ENCODE measurements around the gene VEGFC.

VEGFC gene

GRCh38 chr4:176792326-176793059 lies at the start of gene VEGFC:
TSS of gene VEGFC (minus strand) at chr4:176792922. CDS start at chr4:176792311, 611 bp downstream.
- peak; percentile 84 for DNase-seq

GRCh38 chr4:176841711-176842112 lies 49.0 kb upstream of the VEGFC start:
- no peak for DNase-seq

- DNase-seq, result no peak
Measured at GRCh38 chr4:176840166-176840565, 47.4 kb upstream of the VEGFC start.

- DNase-seq, result no peak
Measured at GRCh38 chr4:176839656-176840055, 46.9 kb upstream of the VEGFC start.

DNA sequence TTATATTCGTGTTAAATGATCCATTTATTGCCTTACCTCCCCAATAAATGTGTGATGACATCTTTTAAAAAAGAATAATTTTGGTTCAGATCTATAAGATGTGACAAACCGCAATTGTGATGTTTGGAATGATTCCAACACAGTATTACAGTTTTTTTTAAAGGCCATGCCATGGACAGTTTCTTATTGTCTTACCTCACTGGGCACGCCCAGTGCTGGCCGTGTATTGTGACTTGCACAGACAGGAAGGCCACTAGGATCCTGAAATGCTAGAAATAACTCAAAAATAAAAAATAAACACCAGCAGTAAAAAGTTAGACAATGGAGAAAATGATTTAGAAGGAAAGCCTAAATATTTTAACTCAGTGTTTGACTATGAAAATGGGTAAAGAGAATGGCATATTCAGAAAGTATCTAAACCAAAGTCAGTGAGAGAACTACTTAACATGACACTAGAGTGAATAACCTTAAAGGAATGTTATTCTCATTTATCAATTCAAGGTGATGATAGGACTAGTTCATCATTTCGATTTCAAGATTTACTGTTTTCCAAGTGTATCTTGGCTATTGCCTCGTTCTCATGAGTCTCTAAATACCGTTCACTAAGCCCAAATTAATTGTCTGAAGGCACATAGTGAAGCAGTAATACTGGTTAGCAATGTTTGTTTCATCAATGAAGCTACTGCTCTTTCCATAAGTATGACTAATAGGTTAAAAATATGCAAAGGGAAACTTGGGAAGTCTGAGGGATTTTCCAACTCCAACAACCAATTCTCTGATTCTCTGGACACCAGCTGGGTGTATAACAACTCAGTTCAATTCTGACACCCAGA lies 46.1 kb upstream of the VEGFC start:
- no peak for DNase-seq

DNA sequence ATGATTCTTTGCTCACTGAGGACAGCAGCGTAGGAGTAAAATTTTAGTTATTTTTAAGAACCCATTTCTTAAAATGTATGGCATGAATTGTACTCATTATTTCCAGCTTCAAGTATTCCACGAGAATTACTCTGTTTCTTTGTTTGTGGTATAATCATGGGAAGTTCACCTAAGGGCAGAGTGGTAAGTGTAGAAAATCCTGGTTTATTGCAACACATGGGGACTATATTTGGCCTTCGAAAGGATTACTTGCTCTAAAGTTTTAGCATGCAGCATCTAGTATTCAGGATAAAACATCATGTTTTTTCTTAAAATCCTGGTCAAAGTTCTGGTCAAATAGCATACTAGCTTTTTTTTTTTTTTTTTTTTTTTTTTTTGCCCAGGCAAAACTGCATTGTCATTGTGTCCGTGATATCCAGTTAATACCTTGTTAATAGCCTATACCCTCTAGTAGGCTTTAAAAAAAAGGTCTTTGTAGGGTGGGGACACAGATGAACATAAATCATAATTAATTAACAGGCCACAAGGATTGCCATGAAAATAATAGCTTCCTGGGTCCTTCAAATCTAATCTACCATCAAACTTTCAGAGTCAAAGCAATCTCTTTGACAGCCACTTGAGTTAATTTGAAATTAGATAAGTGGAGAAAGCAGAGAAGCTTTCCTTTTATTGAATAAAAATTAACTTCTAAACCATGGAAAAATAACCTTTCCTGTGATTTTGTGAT lies 44.6 kb upstream of the VEGFC start:
- DNase-seq, result peak; percentile 43

DNA sequence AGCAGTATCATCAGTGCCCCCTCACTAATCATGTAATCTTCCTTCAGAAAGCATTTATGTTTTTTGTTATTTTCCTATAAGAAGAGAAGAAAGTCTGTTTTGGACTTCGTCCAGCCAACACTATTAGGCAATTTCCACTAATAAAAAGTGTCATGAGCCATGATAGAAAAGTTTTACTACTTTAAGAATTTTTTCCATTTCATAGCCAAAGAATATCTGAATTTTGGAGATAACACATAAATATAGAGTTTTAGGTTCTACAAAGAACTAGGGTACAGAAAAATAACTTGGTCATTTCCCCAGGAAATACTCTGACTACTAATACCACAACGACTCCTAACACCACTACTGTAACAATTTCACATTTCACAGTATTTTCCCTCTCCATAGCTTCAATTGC lies 41.8 kb upstream of the VEGFC start:
- no peak for DNase-seq

- no peak for DNase-seq
Measured at GRCh38 chr4:176833400-176834175, 40.9 kb upstream of the VEGFC start.

DNA sequence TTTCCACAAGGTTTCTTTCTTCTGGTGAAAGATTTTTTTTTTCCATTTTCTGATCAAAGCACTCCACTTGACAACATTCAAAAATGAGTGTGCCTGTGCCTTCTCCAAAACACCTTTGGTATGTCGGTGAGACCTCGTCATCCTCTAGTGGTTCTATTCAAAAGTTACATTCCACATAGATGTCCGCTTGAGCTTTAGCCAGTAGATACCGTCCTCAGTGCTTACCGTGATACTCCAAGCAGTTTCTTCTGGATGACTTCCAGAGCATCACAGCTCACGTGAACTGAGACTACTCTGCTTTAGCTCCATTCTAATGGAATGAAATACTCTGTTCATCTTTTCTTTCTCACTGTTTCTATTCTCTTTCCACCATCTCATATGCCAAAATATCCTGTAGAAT lies 38.2 kb upstream of the VEGFC start:
- no peak for DNase-seq

DNA sequence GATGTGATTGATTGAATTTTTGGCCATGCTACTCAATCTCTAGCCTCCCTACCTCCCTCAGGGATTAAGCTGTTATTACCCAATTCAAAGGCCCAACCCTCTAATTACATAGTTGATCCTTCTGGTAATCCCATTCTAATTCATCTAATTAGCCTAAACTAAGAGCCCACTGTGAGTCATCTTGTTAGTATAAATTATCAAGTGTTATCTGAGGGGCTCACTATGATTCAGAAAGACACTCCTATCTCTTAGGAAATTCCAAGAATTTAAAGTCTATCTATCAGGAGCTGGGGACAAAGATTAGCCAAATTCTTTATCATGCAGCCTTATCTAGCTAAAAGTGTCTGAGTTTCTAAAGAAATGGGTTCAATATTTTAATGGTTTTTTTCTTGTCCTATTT lies 32.9 kb upstream of the VEGFC start:
- no peak for DNase-seq

DNA sequence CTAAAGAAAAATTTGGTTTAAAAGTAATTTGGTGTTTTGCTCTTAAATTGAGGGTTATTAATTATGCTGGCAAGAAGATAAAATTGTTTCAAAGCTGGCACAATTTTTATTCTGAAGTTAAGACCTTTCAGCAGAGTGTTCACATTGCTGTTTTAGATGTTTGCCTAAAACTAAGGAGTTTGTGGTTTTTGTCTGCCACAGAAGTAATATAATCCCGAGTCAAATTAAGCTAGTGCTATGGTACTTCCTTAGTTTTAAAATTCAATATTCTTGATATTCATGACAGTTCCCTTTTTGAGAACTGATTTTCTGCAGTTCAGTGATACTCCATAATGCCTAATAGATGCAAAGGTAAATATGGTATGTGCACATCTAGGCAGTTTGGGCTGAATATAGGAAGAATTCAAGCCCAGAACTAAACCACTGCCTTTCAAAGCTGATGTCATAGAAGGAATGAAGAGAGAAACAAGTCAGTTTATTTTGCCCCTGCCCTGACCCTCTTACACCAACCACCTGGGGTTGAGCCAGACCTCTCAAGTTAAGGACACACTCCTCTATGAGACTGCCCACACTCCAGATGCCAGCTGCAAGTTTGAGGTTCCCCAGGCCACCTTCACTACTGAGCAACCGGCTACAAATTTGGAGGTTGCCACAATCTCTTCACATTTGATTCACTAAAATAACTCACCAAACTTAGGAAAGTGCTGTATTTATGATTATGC lies 32.1 kb upstream of the VEGFC start:
- no peak for DNase-seq

DNA sequence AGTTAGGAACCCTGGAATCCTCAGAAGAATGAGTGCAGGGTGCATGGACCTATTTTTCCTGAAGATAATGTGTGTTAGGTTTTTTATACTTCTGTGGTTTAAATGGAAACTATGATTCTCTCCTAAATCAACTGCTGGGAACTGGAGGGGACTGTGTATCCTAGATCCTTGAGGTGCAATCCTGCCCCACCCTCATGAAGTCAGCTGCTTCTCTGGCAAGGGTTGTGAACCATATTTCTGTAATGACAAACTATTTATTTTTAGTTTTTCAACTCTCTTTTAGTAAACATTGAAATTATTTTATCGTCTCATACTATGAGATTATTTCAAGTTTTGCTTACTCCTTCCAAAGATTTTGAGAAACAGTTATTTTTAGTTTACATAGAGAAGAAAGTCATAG lies 25.8 kb upstream of the VEGFC start:
- DNase-seq, result no peak

- DNase-seq, result no peak
Measured at GRCh38 chr4:176817204-176817603, 24.5 kb upstream of the VEGFC start.

GRCh38 chr4:176814770-176815169 lies 22.0 kb upstream of the VEGFC start:
- no peak for DNase-seq

DNA sequence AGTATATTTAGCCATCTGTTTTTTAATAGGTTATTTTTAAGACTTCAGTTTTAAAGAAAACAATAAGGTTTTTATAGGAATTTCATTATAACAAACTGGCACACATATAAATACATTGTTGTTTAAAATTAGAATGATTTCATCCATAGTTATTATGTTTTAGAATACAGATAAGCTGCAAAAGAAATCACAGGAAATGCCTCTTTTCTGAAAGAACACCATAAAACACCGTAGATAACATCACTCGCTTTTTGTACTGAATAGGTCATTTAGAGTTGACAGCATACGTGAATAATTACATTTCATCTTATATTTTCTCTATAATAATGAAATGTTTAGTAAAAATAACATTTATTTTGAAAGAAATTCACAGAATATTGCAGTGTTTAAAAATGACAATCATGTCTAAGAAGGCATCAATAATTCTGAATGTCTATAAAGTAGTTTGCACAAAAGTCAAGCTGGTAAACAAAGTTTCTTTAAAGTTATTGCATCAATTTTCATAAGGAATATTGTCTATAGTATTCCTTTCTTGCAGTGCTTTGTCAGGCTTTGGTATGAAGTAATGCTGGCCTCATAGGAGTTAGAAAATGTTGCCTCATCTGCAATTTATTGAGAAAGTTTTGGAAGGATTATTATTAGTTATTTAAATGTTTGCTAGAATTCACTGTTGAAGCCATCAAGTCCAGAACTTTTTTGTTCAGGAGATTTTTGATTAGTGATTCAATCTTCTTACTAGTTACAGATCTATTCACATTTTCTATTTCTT lies 17.9 kb upstream of the VEGFC start:
- no peak for DNase-seq

GRCh38 chr4:176806778-176807375 lies 14.2 kb upstream of the VEGFC start:
- no peak for DNase-seq

GRCh38 chr4:176805155-176805554 lies 12.4 kb upstream of the VEGFC start:
- no peak for DNase-seq

DNA sequence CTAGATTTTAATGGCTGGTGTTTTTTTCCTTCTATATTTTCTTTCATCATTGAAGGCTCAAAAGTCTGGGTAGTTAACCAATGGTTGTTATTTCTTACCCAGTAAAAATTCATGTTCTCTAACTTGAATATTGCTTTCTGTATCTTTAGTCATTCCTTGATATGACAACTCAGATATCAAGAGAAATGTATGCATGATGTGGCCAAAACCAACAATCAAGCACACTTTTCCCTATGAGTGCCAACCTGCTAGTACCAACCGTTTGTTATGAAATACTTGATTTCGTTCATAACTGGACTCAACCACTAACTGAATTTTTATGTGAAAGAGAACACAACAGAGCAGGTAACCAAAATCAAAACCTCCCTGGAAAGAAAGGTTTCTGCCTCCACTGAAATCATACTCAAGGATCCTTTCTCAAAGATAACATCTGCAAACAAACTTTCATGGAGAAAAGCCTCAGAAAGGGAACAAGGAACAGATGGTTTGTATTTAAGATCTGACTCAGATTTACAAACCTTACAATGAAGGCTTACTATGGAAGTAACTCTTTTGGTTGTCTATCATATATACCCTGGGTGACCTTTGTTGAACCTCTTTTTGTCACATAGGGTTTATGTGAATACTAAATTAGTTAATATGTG lies 8.3 kb upstream of the VEGFC start:
- DNase-seq, result no peak

- DNase-seq, result no peak
Measured at GRCh38 chr4:176799653-176800052, 6.9 kb upstream of the VEGFC start.

DNA sequence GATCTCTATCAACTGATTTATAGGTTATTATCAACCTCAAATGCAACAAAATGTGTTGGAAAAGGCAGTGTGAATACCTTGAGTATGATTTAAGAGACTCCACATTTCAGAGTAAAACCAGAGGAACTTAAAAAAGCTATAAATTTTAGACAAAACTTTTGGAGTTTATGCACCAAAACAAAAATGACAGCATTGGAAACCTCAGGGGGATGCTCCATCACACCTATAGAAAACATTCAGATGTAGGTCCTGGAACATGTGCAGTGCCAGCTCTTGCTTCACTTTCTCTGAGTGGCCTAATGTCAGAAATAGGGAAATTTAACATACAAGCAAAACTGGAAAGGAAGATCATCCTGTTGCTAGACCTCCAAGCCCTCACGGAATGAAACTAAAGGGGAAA lies 5.8 kb upstream of the VEGFC start:
- no peak for DNase-seq
